ENCODE measurements around the gene SPATA3. TPM values are rescaled to one million over a fixed set of nuclear protein-coding genes. Genes with fewer than 3 reads are reported as not detected.
A peak's percentile ranks its signal among the peaks of the same experiment; 100 is the strongest.

Gene SPATA3
- total and polyA plus RNA-seq, 2 of the 13 experiments (the other 11 are each of a cell fraction or from before 2014, with no cell fraction given) = not detected

DNA sequence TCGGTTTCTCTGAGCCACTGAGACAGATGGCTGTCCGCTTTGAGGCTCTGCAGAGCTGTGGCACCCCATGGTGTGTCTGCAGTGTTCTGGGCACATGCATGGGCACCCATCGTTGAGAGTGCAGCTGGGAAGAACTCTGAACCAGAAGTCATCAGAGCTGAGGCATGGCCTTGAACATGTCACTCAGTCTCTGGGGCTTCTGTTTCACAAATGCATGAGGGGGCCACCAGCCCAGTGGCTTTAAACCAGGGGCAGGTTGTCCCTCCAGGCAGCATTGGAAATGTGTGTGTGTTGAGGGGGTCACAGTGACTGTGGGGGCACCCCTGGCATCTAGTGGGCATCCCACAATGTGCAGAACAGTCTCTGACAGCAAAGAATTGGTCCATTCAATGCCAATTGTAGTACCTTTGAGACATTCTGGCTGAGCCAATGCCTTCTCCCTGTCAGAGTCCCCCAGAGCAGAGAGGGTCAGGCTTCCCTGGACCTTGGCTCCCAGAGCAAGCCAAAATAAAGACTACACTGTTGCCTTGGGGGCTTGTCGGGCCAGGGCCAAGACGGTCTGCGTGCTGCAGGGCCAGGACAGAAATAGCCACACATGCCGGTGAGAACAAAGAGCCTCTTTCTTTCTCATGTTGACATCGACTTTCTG, 51.5 kb downstream of the SPATA3 start (continued):
- TF ChIP-seq ESRRA (CRISPR knock-in tag; IDR thresholded peaks at IDR 0.05; ENCODE audit: low read depth) (0 out of 2 replicates have a peak, but pooled peaks have one; percentile 32), NFE2L2 (IDR thresholded peaks at IDR 0.05; ENCODE audit: low read length) (no peak), KAT8 (CRISPR knock-in tag; IDR thresholded peaks at IDR 0.05) (peak; percentile 68; the same call in 1 of the 2 replicates), ZNF879 (CRISPR knock-in tag; IDR thresholded peaks at IDR 0.05) (no peak), ZNF160 (CRISPR knock-in tag; IDR thresholded peaks at IDR 0.05) (0 out of 2 replicates have a peak, but pooled peaks have one; percentile 45), NR0B2 (CRISPR knock-in tag; IDR thresholded peaks at IDR 0.05) (peak; percentile 48; the same call in 1 of the 2 replicates), ZSCAN31 (CRISPR knock-in tag; IDR thresholded peaks at IDR 0.05; ENCODE audit: low read depth) (0 out of 2 replicates have a peak, but pooled peaks have one; percentile 57), ZNF337 (CRISPR knock-in tag; IDR thresholded peaks at IDR 0.05; ENCODE audit: borderline replicate concordance, low read depth) (no peak), ZNF761 (CRISPR knock-in tag; conservative IDR thresholded peaks at IDR 0.05) (0 out of 2 replicates have a peak, but pooled peaks have one; percentile 29), SOX13 (IDR thresholded peaks at IDR 0.05) (no peak), SOX13 (CRISPR knock-in tag; conservative IDR thresholded peaks at IDR 0.05 in 1 of 2, IDR thresholded peaks at IDR 0.05 in 1 of 2) (peak in 1 of 2 experiments; percentile 59; a peak in 2 of 4 replicates), HNRNPL (IDR thresholded peaks at IDR 0.05; ENCODE audit: low read depth, low read length) (peak; percentile 93), ZBTB43 (CRISPR knock-in tag; conservative IDR thresholded peaks at IDR 0.05) (peak; percentile 64; the same call in 1 of the 2 replicates), ZNF891 (CRISPR knock-in tag; IDR thresholded peaks at IDR 0.05) (no peak), TEAD3 (CRISPR knock-in tag; optimal IDR thresholded peaks at IDR 0.05; ENCODE audit: borderline replicate concordance) (peak; percentile 74), ZNF354B (CRISPR knock-in tag; IDR thresholded peaks at IDR 0.05) (no peak)
- TF ChIP-seq, protein P1, sequence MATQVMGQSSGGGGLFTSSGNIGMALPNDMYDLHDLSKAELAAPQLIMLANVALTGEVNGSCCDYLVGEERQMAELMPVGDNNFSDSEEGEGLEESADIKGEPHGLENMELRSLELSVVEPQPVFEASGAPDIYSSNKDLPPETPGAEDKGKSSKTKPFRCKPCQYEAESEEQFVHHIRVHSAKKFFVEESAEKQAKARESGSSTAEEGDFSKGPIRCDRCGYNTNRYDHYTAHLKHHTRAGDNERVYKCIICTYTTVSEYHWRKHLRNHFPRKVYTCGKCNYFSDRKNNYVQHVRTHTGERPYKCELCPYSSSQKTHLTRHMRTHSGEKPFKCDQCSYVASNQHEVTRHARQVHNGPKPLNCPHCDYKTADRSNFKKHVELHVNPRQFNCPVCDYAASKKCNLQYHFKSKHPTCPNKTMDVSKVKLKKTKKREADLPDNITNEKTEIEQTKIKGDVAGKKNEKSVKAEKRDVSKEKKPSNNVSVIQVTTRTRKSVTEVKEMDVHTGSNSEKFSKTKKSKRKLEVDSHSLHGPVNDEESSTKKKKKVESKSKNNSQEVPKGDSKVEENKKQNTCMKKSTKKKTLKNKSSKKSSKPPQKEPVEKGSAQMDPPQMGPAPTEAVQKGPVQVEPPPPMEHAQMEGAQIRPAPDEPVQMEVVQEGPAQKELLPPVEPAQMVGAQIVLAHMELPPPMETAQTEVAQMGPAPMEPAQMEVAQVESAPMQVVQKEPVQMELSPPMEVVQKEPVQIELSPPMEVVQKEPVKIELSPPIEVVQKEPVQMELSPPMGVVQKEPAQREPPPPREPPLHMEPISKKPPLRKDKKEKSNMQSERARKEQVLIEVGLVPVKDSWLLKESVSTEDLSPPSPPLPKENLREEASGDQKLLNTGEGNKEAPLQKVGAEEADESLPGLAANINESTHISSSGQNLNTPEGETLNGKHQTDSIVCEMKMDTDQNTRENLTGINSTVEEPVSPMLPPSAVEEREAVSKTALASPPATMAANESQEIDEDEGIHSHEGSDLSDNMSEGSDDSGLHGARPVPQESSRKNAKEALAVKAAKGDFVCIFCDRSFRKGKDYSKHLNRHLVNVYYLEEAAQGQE (IDR thresholded peaks at IDR 0.05; ENCODE audit: borderline replicate concordance in 1 of 2, low read depth in 1 of 2, low read length in 2 of 2) = 0 out of 4 replicates have a peak, but pooled peaks of 1 of the 2 experiments have one; percentile 56
- TF ChIP-seq, protein P2, sequence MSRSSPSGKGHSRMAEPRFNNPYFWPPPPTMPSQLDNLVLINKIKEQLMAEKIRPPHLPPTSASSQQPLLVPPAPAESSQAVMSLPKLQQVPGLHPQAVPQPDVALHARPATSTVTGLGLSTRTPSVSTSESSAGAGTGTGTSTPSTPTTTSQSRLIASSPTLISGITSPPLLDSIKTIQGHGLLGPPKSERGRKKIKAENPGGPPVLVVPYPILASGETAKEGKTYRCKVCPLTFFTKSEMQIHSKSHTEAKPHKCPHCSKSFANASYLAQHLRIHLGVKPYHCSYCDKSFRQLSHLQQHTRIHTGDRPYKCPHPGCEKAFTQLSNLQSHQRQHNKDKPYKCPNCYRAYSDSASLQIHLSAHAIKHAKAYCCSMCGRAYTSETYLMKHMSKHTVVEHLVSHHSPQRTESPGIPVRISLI (CRISPR knock-in tag; IDR thresholded peaks at IDR 0.05; ENCODE audit: borderline replicate concordance) = 0 out of 2 replicates have a peak, but pooled peaks have one; percentile 12
- TF ChIP-seq, protein P3, sequence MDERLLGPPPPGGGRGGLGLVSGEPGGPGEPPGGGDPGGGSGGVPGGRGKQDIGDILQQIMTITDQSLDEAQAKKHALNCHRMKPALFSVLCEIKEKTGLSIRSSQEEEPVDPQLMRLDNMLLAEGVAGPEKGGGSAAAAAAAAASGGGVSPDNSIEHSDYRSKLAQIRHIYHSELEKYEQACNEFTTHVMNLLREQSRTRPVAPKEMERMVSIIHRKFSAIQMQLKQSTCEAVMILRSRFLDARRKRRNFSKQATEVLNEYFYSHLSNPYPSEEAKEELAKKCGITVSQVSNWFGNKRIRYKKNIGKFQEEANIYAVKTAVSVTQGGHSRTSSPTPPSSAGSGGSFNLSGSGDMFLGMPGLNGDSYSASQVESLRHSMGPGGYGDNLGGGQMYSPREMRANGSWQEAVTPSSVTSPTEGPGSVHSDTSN (CRISPR knock-in tag; IDR thresholded peaks at IDR 0.05) = 0 out of 2 replicates have a peak, but pooled peaks have one; percentile 49
